NK-92 (cell line): Measurements from ENCODE around the gene AXIN1.
"Not testable (repeated sequence)": the region's sequence is repeated elsewhere in the genome, so short reads cannot be mapped to it uniquely, and the experiment has no call there.

Experiments
- DNase-seq: peaks from one replicate; lab custom pipeline; 2025; ENCODE audit not compliant: unreplicated experiment; lab: John Stamatoyannopoulos, UW

Gene AXIN1

GRCh38 chr16:333406-334094, 19.0 kb downstream of the AXIN1 start:
- no peak for DNase-seq

GRCh38 chr16:331181-331814, 21.2 kb downstream of the AXIN1 start:
- not testable (repeated sequence) for DNase-seq

GRCh38 chr16:330741-331140, 21.8 kb downstream of the AXIN1 start:
- DNase-seq, result no peak

GRCh38 chr16:325375-326145, 27.0 kb downstream of the AXIN1 start:
- DNase-seq, result no peak

- DNase-seq, result no peak
These were observed 27.8 kb downstream of the AXIN1 start for GRCh38 chr16:324451-325334.

GRCh38 chr16:324201-324450, 28.4 kb downstream of the AXIN1 start:
- no peak for DNase-seq

- no peak for DNase-seq
These were observed 29.9 kb downstream of the AXIN1 start for GRCh38 chr16:322476-323143.

GRCh38 chr16:321532-321931, 31.0 kb downstream of the AXIN1 start:
- DNase-seq, result no peak

GRCh38 chr16:320206-320605, 32.3 kb downstream of the AXIN1 start:
- DNase-seq, result no peak

- no peak for DNase-seq
These were observed 33.9 kb downstream of the AXIN1 start for GRCh38 chr16:318628-319027.

- no peak for DNase-seq
These were observed 34.9 kb downstream of the AXIN1 start for GRCh38 chr16:317583-317982.

- DNase-seq, result no peak
These were observed 35.6 kb downstream of the AXIN1 start for GRCh38 chr16:316741-317464.

- DNase-seq, result no peak
These were observed 37.7 kb downstream of the AXIN1 start for GRCh38 chr16:314795-315299.

- no peak for DNase-seq
These were observed 38.2 kb downstream of the AXIN1 start for GRCh38 chr16:314351-314750.

- no peak for DNase-seq
These were observed 40.8 kb downstream of the AXIN1 start for GRCh38 chr16:311725-312124.

GRCh38 chr16:309476-309875, 43.0 kb downstream of the AXIN1 start:
- no peak for DNase-seq

- DNase-seq, result no peak
These were observed 44.7 kb downstream of the AXIN1 start for GRCh38 chr16:307691-308312.

GRCh38 chr16:306911-307370, 45.6 kb downstream of the AXIN1 start:
- no peak for DNase-seq

GRCh38 chr16:305916-306626, 46.5 kb downstream of the AXIN1 start:
- DNase-seq, result no peak
